GF-D8 (cell line): Measurements from ENCODE around the gene CGRRF1.

Experiments
- DNase-seq: peaks from one replicate; lab custom pipeline; 2025; lab: John Stamatoyannopoulos, UW

The CGRRF1 gene

DNA sequence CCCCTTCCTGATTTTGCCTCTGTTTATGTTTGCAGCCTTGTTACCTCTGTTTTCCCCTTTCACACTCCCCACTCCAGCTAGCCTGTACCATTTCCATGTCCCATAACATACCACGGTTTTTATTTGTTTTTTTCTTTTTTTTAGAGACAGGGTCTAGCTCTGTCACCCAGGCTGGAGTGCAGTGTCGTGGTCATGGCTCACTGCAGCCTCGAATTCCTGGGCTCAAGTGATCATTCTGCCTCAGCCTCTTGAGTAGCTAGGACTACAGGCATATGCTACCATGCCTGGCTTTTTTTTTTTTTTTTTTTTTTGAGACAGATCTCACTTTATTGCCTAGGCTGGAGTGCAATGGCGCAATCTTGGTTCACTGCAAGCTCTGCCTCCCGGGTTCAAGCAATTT is 38.8 kb downstream of the CGRRF1 start:
- DNase-seq, result no peak

DNA sequence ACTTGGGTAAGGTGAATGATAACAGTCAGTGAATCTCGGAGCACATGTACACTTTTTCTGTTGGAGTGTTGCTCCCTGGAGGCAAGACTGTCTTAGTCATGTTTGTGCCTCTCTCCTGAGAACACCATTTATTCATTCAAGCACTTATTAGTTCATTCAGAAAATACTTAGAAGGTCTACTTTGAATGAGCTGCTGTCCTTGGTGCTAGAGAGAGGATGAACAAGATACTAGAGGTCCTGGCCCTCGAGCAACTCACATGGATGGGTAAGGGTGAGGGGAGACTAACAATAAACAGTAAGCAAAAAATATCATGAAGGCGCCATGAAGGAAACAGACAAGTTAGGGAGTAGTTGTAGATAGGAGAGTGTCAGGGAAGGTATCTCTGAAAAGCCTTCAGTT is 40.2 kb downstream of the CGRRF1 start:
- no peak for DNase-seq

GRCh38 chr14:54550514-54550913 is 40.8 kb downstream of the CGRRF1 start:
- no peak for DNase-seq

DNA sequence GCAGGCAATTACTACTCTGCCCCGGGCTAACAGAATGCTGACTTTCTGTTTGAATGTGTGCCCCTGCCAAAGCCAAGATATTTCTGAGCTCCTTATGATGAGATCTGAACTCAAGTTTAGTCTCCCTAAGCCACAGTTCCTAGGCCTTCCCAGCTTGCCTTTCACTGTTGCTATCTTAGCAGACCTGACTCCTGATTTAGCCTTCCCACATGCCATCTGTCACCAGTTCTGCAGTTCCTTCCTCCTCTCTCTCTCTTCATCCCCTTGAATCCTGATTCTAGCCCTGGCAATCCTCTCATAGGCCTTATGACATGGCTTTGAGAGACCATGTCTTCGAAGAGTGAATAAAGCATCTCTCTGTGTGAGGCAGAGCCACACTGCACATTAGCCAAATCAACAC is 44.7 kb downstream of the CGRRF1 start:
- DNase-seq, result no peak

DNA sequence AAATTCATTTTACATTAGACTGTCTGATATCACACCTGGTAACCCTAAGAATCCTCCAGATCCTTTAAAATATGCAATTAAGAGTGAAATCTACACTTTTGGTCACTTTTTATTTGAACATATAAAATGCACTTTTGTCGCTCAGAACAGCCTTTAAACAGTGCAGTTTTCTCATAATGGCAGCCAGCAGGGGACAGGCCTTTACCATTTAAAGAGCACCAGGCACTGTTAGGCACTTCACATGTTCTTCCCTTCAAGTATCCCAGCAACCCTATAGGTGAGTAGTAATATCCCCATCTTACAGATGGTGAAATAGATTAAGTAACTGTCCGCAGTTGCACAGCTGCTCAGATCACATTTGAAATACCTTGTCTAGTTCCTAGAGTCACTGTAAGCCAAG is 45.9 kb downstream of the CGRRF1 start:
- no peak for DNase-seq

GRCh38 chr14:54556535-54556934 is 46.8 kb downstream of the CGRRF1 start:
- no peak for DNase-seq

DNA sequence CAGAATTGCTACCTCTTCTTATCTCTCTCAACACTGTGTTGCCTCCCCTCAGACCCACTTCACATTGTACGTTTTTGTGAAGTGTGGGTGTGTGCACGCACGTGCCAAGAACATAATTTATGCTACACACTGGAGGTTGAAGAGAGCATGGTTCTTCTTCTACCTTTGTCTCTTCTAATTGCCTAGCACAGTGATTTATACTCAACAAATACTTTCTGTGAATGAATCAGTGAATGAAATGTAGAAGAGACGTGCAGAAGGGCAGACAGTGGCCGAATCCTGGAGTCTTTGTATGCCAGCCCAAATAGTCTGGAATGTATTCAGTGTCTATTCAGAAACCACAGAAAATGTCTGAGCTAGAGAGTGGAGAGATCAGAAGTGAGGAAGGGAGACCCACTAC is 52.6 kb downstream of the CGRRF1 start:
- no peak for DNase-seq

DNA sequence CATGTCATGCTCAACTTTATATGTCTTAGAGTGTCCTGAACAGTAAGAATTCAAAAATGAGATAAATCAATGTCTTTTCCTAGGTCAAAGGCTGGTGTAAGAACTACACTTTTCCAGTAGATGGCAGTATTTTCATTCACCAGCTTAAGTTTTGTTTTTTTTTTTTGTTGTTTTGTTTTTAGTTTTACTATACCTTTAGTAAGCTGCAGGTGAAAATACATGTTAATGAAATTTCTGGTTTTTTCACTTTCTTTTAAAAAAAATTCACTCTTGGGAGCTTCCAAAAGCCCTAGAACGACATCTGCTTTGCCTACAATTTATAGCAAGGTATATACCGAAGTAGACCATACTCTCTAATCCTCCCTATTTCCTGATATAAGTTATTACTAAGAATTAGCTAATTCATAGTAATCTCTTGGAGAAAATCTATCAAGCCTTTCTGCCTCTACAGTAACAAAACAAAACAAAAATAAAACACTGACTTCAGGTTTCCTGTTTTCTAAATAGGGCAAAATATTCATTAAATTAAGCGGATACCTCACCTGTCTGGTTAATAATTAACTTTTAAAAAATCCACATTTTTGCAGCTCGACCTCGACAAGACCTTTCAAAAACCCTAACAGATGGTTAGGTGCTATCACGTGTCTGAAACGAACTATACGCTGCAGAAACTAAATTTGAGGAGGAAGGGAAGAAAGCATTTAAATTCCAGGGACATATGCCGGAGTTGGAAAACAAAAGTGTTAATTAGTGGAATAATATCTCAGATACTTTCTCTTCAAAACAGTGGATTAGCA is 54.6 kb downstream of the CGRRF1 start:
- peak; percentile 27 for DNase-seq

GRCh38 chr14:54564868-54565784 is 55.4 kb downstream of the CGRRF1 start:
- DNase-seq, result no peak

GRCh38 chr14:54565785-54566409 is 56.2 kb downstream of the CGRRF1 start:
- no peak for DNase-seq

DNA sequence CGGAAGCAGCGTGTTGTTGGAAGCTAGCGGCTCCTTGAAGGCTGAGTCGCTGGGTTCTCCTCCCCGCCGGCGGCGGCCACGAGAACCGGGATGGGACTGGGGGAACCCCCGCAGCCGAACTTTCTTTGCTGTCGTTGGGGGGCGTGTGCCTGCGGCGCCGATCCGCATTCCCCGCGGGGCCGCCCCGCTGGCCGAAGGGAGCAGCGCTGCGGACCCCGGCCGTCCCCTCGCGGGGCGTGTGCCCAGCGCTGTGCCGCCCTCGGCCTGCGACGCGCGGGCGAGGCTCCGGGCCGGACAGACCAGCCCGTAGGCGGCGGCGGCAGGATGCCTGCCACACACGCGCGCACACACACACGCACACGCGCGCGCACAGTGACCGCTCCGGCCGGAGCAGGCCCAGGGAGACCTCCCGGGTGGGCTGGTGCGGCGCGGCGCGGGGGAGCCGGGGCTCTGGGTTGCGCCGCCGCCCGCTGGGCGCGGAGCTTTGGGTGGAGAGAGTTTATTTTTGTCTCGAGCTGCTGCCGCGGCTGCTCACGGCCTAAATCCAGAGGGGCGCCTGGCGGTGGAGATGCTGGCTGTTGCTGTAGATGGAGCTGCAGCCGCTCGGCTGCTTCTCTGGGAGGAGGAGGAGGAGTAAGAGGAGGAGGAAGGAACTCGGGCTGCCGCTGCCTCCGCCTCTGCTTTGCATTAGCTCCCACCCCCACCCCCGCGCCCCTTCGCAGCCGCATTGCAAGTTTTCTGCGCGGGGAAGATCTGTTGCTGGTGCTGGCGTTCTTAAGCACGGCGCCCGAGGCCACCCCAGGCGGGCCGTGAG is 56.9 kb downstream of the CGRRF1 start, which contains the start of gene SAMD4A:
SAMD4A (plus strand) TSS at position 719 of the 814 bp plus-strand sequence. CDS start 789 bp downstream, outside the sequence.
- DNase-seq, result no peak

- no peak for DNase-seq
These were observed 57.5 kb downstream of the CGRRF1 start for GRCh38 chr14:54567224-54567638.

DNA sequence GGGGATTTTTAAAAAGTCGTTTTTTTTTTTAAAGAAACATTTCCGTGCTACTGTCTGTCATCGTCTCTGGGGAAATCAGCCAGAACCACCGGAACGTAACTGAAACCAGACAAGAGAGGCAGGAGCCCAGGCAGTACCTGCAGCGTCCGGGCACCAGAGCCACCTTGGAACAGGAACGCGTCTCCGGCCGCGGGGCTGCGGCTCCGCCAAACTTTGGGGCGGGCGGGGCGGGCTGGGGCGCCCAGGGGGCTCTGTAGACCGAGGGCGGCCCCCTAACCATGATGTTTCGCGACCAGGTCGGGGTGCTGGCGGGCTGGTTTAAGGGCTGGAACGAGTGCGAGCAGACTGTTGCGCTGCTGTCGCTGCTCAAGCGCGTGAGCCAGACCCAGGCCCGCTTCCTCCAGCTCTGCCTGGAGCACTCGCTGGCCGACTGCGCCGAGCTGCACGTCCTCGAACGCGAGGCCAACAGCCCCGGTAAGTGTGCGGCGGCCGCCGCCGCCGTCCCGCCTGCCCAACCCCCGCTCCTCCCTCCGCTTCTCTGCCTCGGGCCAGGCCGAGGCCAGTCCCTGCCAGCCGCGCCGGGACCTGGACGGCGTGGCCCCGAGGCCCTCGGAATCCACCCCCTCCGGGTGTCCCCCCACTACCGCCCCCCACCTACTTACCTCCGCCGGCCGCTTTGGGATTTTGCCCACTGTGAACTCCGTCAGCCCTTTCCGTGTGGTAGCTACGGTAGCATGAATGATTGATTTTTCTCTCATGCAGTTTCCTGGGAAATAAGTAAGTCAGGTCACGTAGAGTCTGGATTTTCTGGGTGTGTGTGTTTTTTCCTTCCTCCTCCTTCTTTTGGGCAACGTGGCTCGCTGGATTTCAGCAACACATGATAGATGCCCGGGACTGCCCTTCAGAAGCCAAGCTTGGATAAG is 58.2 kb downstream of the CGRRF1 start:
- DNase-seq, result no peak

DNA sequence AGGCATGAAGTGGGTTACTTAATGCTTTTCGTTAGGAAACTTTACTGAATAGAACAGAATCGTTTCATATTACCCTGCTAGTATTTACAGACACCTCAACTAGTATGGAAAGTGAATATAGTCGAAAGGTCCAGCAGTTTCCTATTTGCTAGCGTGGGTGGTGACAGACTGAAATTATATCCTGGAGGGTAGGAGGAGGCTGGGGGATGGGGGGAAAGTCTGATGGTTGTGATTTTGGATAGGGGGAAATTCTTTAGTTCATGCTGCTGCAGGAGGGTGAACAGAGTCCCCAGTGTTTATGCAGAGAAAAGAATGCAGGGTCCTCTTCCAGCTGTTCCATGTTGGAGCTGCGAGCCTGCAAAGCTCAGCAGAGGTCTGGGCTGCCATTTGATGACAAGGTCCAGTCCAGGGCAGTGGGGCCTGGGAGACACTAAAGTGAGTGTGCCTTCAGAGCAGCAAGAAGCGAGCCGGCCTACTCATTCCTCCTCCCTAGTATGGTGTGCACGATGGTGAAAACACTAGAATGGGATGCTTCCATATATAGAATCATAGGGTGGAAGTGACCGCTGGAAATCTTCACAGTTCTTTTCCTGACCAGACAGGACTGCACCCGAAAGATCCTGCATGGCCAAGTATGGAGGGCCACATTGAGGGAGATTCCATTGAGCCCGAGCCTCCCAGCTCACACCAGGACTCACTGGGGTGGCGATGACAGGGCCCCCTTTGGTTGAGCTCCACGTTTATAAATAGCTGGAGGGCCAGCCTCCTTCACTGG is 59.3 kb downstream of the CGRRF1 start:
- no peak for DNase-seq

- DNase-seq, result no peak
These were observed 60.3 kb downstream of the CGRRF1 start for GRCh38 chr14:54570047-54570446.

- no peak for DNase-seq
These were observed 61.1 kb downstream of the CGRRF1 start for GRCh38 chr14:54570631-54571415.

- no peak for DNase-seq
These were observed 62.6 kb downstream of the CGRRF1 start for GRCh38 chr14:54572316-54572715.

- DNase-seq, result no peak
These were observed 64.8 kb downstream of the CGRRF1 start for GRCh38 chr14:54574528-54574927.

DNA sequence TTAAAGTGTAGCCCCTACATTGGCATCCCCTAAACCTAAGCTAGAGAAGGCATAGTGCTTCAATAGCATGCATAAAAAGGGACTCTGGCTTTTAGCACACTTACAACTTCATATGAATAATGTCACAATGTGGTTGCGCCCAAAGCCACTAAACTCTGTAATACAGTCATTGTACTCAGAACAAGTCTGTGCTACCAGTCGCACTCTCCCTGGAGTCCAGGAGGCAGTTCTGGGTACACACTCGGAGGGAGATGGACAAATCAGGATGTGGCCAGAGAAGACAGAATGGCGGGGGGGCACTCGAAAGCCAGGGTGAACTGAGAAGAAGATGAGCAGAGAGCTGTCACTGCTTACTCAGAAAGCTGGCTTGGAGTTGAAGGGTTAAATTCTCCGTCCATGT is 67.8 kb downstream of the CGRRF1 start:
- DNase-seq, result no peak
